Coronary artery (tissue), 2 donors: ENCODE measurements around the gene EFNA5.

ENCODE experiments used
- DNase-seq: peaks from one replicate; pipeline ENCODE4 v3.0.0-alpha.2; 2017; ENCODE audit warnings: low spot score
- H3K27ac ChIP-seq, 2 donors: fragments of 200-600 bp; sonication (generic); one replicate each; pipeline ENCODE4 v1.5.1; 2016 to 2019
- H3K4me3 ChIP-seq: fragments of 200-600 bp; sonication (generic); 2 replicates; pipeline ENCODE4 v1.5.1; 2016; ENCODE audit warnings: mild to moderate bottlenecking, moderate library complexity
- TF ChIP-seq, protein P1 (sequence below): fragments of 200-600 bp; sonication (generic); IDR thresholded peaks from one replicate; pipeline ENCODE4 v1.5.1; 2019; ENCODE audit warnings: antibody characterized with exemption

EFNA5 gene

DNA sequence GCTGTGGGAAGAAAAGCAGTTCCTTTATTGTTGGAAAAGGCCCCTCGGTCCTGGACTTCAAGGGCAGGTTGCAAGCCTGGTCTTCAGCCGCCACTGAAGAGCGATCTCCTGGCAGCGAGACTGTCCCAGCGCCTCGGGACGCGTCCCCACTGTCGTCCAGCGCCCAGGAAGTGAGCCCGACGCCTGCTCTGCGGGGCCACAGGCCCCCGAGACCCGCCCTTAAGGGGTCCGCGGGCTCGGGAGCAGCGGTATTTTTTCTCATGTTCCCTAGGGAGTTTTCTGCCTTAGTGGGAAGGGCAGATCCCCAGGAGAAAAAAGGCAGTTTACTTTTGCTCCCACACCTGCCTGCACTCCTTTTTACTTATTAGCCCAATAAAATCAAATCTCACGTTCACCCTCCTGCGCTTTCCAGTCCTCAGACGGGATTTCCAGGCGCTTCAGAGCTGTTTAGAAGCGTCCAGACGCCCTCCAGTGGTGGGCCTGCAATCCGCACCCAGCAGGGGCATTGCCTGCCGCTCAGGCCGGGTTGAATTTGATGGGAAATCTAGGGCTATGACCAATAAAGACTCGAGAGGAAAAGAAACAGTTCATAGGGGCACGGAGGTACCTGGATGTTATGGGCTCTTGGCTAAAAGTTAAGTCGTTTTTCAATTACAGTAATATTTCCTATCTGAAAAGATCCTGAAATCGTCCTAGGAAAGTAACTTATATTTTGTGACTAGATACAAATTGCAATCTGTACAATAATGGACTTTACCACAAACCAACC is 2.8 kb upstream of the EFNA5 start:
- H3K27ac ChIP-seq = peak overlapping the region; percentile 80
- peak; percentile 90 for DNase-seq
- peak overlapping the region; percentile 78 for H3K4me3 ChIP-seq
- TF ChIP-seq, protein P1, sequence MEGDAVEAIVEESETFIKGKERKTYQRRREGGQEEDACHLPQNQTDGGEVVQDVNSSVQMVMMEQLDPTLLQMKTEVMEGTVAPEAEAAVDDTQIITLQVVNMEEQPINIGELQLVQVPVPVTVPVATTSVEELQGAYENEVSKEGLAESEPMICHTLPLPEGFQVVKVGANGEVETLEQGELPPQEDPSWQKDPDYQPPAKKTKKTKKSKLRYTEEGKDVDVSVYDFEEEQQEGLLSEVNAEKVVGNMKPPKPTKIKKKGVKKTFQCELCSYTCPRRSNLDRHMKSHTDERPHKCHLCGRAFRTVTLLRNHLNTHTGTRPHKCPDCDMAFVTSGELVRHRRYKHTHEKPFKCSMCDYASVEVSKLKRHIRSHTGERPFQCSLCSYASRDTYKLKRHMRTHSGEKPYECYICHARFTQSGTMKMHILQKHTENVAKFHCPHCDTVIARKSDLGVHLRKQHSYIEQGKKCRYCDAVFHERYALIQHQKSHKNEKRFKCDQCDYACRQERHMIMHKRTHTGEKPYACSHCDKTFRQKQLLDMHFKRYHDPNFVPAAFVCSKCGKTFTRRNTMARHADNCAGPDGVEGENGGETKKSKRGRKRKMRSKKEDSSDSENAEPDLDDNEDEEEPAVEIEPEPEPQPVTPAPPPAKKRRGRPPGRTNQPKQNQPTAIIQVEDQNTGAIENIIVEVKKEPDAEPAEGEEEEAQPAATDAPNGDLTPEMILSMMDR = peak; percentile 73

DNA sequence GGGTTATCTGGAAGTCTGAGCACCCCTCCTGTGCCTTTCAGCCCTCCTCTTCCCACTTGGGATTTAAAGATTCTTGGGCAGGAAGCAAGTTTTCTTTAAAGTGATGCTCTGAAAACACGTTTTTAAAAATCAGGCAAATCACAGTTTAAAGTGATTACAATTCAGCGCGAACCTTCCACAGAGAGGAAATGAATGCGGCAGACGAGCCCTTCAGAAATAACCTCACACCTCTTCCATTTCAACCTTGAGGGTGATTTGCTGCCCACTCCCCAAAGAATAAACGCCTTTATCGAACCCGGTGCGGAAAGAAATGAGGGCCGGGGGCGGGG is 2.3 kb upstream of the EFNA5 start:
- no peak for DNase-seq

GRCh38 chr5:107672211-107673038 is 1.7 kb upstream of the EFNA5 start:
- TF ChIP-seq, protein P1 = no peak
- DNase-seq = peak; percentile 89
- Histone ChIP-seq H3K4me3 (peak overlapping the region; percentile 78), H3K27ac (peak overlapping the region; percentile 80)

More for the DNA sequence above, 2.3 kb upstream of the EFNA5 start:
- H3K4me3 ChIP-seq = peak overlapping the region; percentile 78
- TF ChIP-seq, protein P1 = no peak
- H3K27ac ChIP-seq = peak overlapping the region; percentile 80

GRCh38 chr5:107671742-107672210 is 1.0 kb upstream of the EFNA5 start:
- H3K27ac ChIP-seq = peak overlapping the region; percentile 80
- TF ChIP-seq, protein P1 = no peak
- no peak for DNase-seq
- H3K4me3 ChIP-seq = peak overlapping the region; percentile 78

DNA sequence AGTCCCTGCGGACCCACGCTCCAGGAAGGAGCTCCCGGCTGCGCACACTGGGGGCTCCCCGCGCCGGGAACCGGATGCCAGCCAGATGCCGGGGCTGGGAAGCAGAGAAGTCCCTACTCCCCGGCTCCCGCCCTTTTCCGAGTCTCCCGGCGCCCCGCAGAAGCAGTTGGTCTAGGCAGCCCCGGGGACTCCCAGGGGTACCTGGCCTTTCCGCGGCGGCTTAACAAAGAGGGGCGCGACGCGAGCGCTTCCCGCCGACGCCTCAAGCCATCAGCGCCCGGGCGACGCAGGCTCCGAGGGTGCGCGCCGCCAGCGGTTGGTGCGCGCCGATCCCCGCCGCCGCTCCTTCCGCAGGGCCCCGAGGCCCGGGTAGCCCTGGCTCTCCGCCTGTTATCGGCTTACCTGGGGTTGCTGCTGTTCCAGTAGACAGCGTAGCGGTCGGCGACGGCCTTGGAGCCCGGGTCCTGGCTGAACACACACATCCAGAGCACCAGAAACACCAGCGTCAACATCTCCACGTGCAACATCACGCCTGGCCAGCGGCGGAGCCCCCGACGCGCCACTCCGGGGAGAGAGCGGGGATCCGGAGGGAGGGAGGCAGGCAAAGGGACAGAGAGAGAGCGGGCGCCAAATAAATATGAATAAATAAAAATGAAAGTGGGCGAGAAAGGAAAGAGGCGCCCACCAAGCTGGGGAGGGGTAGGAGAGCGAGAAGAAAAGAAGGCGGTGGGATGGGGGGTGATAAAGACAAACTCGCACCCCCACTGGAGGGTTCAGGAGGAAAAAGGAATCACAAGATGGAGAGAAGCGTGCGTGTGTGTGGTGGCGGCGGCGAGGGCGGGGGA is 428 bp downstream of the EFNA5 start:
- no peak for DNase-seq
- Histone ChIP-seq H3K4me3 (peak overlapping the region; percentile 78), H3K27ac (peak overlapping the region; percentile 80)
- TF ChIP-seq, protein P1 = no peak

GRCh38 chr5:107669096-107670031 is 1.4 kb downstream of the EFNA5 start:
- Histone ChIP-seq H3K27ac (peak overlapping the region; percentile 77 to 80), H3K4me3 (peak overlapping the region; percentile 78)
- TF ChIP-seq, protein P1 = no peak
- DNase-seq = no peak
